HG03354 (cell line): ENCODE results near the gene LCE1D.

Experiments
- ATAC-seq: cut with Tn5 transposase; IDR thresholded peaks from one replicate; pipeline ENCODE4 v1.9.1; 2021; ENCODE audit warnings: mild to moderate bottlenecking; ENCODE audit not compliant: unreplicated experiment, poor library complexity, severe bottlenecking

Gene LCE1D

DNA sequence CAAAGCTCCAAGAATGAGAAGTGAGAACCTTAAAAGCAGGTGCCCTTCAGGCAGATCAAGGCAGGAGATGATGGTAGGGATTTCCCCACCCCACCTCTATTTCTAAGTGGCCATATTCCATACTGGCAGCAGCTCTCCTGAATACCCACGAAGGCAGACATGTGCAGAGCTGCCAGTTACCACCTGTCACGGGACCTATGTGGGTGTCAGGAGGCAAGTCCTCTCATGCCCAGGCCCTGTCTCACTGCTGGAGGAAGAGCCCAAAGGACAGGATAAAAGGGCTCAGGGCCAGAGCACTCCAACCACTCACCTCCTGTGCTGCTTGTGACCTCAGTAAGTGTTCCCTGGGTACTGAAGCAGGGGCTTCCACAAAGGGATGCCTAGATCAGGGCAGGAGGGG, 14.5 kb downstream of the LCE1D start:
- no peak for ATAC-seq

- no peak for ATAC-seq
Observed at GRCh38 chr1:152811671-152812070, 15.2 kb downstream of the LCE1D start, which contains the start of gene LCE1B. LCE1B (plus strand) TSS chr1:152811971; CDS start chr1:152812447, 476 bp downstream.

- no peak for ATAC-seq
Observed at GRCh38 chr1:152817309-152817708, 20.8 kb downstream of the LCE1D start.

DNA sequence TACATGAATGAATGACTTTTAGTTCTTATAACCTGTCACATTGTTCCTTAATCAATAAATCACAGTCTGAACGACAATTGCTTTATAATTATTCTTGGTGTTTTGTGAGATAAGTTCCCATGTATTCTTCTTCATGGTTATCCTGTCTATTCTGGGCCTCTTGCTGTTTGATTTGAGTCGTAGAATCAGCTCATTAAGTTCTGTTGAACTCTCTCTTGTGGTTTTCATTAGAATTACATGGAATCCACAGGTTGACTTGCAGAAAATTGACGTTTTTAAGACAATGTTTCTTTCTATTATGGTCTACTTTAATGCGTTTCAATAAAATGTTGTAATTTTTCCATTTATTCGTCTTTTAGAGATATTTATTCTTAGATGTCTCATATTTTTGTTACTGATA, 26.8 kb downstream of the LCE1D start:
- ATAC-seq = no peak

- ATAC-seq = no peak
Observed at GRCh38 chr1:152824964-152825363, 28.4 kb downstream of the LCE1D start.

DNA sequence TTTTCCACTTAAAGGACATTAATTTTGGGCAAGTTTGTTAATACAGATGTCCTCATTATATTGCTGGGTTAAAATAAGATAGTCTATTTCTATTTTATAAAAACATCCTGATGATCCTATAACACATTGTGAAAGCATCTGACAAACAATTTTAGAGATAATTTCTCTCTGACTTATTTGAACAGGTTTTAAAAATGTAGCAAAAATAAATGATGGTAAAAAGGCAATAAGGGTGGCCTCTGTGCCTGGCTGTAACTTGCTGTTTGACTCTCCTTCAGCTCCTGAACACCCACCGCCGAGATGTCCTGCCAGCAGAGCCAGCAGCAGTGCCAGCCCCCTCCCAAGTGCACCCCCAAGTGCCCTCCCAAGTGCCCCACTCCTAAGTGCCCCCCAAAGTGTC, 30.7 kb downstream of the LCE1D start, which contains the start of gene LCE1A:
Gene LCE1A, plus strand, starts transcription at position 301 of the 400 bp plus-strand sequence. Its CDS starts 0 bp downstream, at position 301.
- no peak for ATAC-seq

DNA sequence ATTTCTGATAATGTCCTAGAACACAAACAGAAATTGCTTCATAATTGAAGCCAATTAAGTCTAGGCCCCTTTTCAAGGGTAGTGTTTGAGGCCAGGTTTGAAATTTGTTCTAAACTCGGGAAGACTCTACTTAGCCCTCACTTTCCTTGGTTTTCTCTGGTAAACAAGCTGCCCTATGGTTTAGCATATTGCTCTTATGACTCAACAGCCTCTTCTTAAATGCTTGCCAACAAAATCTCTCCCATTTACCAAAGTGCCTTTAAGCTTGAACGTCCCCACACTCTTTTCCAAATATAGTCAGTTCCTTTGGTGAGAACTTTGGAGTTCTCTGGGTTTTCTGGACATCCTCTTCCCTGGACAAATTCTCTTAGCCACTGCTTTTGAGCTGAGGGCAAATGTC, 40.3 kb downstream of the LCE1D start:
- ATAC-seq = no peak

DNA sequence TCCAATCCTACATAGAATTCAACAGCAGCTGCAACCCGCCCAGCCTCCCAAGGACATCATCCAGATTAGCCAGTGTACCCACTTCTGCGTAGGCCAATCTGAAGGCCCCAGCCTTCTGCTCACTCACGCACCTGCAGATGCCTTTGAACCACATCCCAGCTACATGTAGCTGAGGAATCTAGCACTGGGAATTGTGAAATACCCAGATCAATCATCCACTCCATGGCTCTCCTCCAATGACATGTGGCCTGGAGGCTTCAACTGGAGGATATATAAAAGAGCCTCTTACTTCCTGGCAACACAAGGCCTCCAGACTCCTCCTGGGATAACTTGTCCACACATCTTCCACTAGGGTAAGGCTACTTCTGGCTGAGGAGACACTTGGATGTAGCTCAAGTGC, 46.0 kb downstream of the LCE1D start, which contains the start of gene LCE6A:
Gene LCE6A, plus strand, starts transcription at position 301 of the 400 bp plus-strand sequence. CDS start 665 bp downstream, outside the sequence.
- no peak for ATAC-seq
